GM23338 (cell line): ENCODE measurements around the gene KRTAP4-6. TPM values are rescaled to one million over a fixed set of nuclear protein-coding genes. Genes with fewer than 3 reads are reported as not detected.

Experiments
- ATAC-seq: fragments of 200-7000 bp; cut with Tn5 transposase; 3 replicates; pipeline ENCODE4 v1.9.1; 2020
- DNase-seq: peaks from one replicate; pipeline ENCODE4 v3.0.0-alpha.2; 2015; ENCODE audit warnings: low spot score
- H2AFZ ChIP-seq: fragments of 200-600 bp; sonication (generic); 2 replicates; pipeline ENCODE4 v1.8.0; 2016; ENCODE audit warnings: antibody characterized with exemption, mild to moderate bottlenecking, moderate library complexity
- H3F3A ChIP-seq: fragments of 200-600 bp; sonication (generic); replicated peaks from 2 replicates; pipeline ENCODE4 v1.8.0; 2017; ENCODE audit warnings: antibody characterized with exemption, mixed run types, low read depth
- H3K27ac ChIP-seq: fragments of 200-600 bp; sonication (generic); 2 replicates; pipeline ENCODE4 v1.6.1; 2016; ENCODE audit warnings: low read depth
- H3K27me3 ChIP-seq: fragments of 200-600 bp; sonication (generic); 2 replicates; pipeline ENCODE4 v1.8.0; 2016; ENCODE audit warnings: mild to moderate bottlenecking, mixed run types, moderate library complexity; ENCODE audit not compliant: insufficient read depth
- H3K36me3 ChIP-seq: fragments of 200-600 bp; sonication (generic); 2 replicates; pipeline ENCODE4 v1.8.0; 2016; ENCODE audit warnings: mild to moderate bottlenecking; ENCODE audit not compliant: insufficient read depth
- H3K4me1 ChIP-seq: fragments of 200-600 bp; sonication (generic); 2 replicates; pipeline ENCODE4 v1.8.0; 2016; ENCODE audit warnings: mild to moderate bottlenecking, moderate library complexity; ENCODE audit not compliant: insufficient read depth
- H3K4me2 ChIP-seq: fragments of 200-600 bp; sonication (generic); 2 replicates; pipeline ENCODE4 v1.7.1; 2017; ENCODE audit warnings: mixed run types
- H3K4me3 ChIP-seq: fragments of 200-600 bp; sonication (generic); 2 replicates; pipeline ENCODE4 v1.6.1; 2016; ENCODE audit warnings: mixed run types
- H3K79me2 ChIP-seq: fragments of 200-600 bp; sonication (generic); replicated peaks from 2 replicates; pipeline ENCODE4 v1.8.0; 2017; ENCODE audit warnings: mild to moderate bottlenecking; ENCODE audit not compliant: insufficient read depth
- H3K9me2 ChIP-seq: fragments of 200-600 bp; sonication (generic); 2 replicates; pipeline ENCODE4 v1.8.0; 2017; ENCODE audit not compliant: insufficient read depth
- H4K20me1 ChIP-seq: fragments of 200-600 bp; sonication (generic); replicated peaks from 2 replicates; pipeline ENCODE4 v1.8.0; 2017; ENCODE audit warnings: mild to moderate bottlenecking; ENCODE audit not compliant: insufficient read depth
- H3K27ac Mint-ChIP-seq: 2 replicates; pipeline ENCODE4 v1.8.0; 2020; ENCODE audit warnings: inconsistent platforms, mild to moderate bottlenecking, moderate library complexity, mixed read lengths
- H3K27me3 Mint-ChIP-seq: 3 replicates; pipeline ENCODE4 v1.8.0; 2022; ENCODE audit warnings: low read depth, mild to moderate bottlenecking, moderate library complexity, mixed read lengths, inconsistent platforms; ENCODE audit not compliant: insufficient read depth, poor library complexity
- H3K36me3 Mint-ChIP-seq: 3 replicates; pipeline ENCODE4 v1.8.0; 2021; ENCODE audit warnings: low read depth, mild to moderate bottlenecking, inconsistent platforms, moderate library complexity, mixed read lengths
- H3K4me1 Mint-ChIP-seq: 3 replicates; pipeline ENCODE4 v1.8.0; 2020; ENCODE audit warnings: mild to moderate bottlenecking, inconsistent platforms, mixed read lengths
- H3K4me3 Mint-ChIP-seq: 3 replicates; pipeline ENCODE4 v1.8.0; 2021; ENCODE audit warnings: moderate library complexity, mild to moderate bottlenecking, inconsistent platforms, mixed read lengths
- H3K9me3 Mint-ChIP-seq: 3 replicates; pipeline ENCODE4 v1.8.0; 2020; ENCODE audit warnings: moderate library complexity, mild to moderate bottlenecking, inconsistent platforms, mixed read lengths
- CREB1 ChIP-seq: fragments of 250-450 bp; sonication (Bioruptor Pico); IDR thresholded peaks from 2 replicates; pipeline ENCODE4 v1.5.0; 2020; ENCODE audit warnings: low read depth, mild to moderate bottlenecking, moderate library complexity
- CTCF ChIP-seq, 2 experiments: fragments of 200-600 bp in 1 of 2; sonication (generic) in 1 of 2; conservative IDR thresholded peaks; 2 replicates each; pipeline versions ENCODE4 v1.5.1 to v1.6.1; 2016 to 2017; ENCODE audit warnings: antibody characterized with exemption in 2 of 2, low read depth in 2 of 2, mild to moderate bottlenecking in 2 of 2, moderate library complexity in 1 of 2
- ETS1 ChIP-seq: IDR thresholded peaks from 2 replicates; pipeline ENCODE4 v1.6.1; 2016; ENCODE audit warnings: antibody characterized with exemption
- EZH2 ChIP-seq: fragments of 200-600 bp; sonication (generic); IDR thresholded peaks from one replicate; pipeline ENCODE4 v1.8.0; 2017; ENCODE audit warnings: antibody characterized with exemption, mild to moderate bottlenecking, low read depth; ENCODE audit not compliant: unreplicated experiment
- EZH2phosphoT487 ChIP-seq: fragments of 200-600 bp; sonication (generic); IDR thresholded peaks from one replicate; pipeline ENCODE4 v1.8.1; 2018; ENCODE audit warnings: antibody characterized with exemption; ENCODE audit not compliant: unreplicated experiment
- JUNB ChIP-seq: IDR thresholded peaks from one replicate; pipeline ENCODE4 v1.6.1; 2016; ENCODE audit warnings: antibody characterized with exemption; ENCODE audit not compliant: unreplicated experiment
- NANOG ChIP-seq: IDR thresholded peaks from 2 replicates; pipeline ENCODE4 v1.6.1; 2016; ENCODE audit warnings: antibody characterized with exemption, borderline replicate concordance
- POLR2AphosphoS5 ChIP-seq: IDR thresholded peaks from 2 replicates; pipeline ENCODE4 v1.6.1; 2016; ENCODE audit warnings: antibody characterized with exemption, low read depth
- REST ChIP-seq: IDR thresholded peaks from one replicate; pipeline ENCODE4 v1.6.1; 2018; ENCODE audit warnings: antibody characterized with exemption; ENCODE audit not compliant: unreplicated experiment
- STAT1 ChIP-seq: IDR thresholded peaks from one replicate; pipeline ENCODE4 v1.6.1; 2016; ENCODE audit warnings: antibody characterized with exemption; ENCODE audit not compliant: unreplicated experiment
- ZNF114 ChIP-seq: fragments of 250-450 bp; sonication (Bioruptor Pico); IDR thresholded peaks from 2 replicates; pipeline ENCODE4 v1.5.0; 2020; ENCODE audit warnings: mild to moderate bottlenecking, moderate library complexity
- ZNF331 ChIP-seq: fragments of 250-450 bp; sonication (Bioruptor Pico); IDR thresholded peaks from 2 replicates; pipeline ENCODE4 v1.5.0; 2020; ENCODE audit warnings: low read depth, mild to moderate bottlenecking, moderate library complexity
- polyA plus RNA-seq: library from polyadenylated mRNA; unstranded; fragments of >200 nt; fragmentation: Nextera tagmentation; extraction: Ambion mirVana; gene quantifications from 2 replicates; pipeline ENCODE4 v1.2.1, GENCODE V29; 2016
- total RNA-seq: library from RNA; depleted of rRNA; stranded (reverse); fragments of >200 nt; shearing (Covaris generic); gene quantifications from 2 replicates; pipeline ENCODE4 v1.2.3, GENCODE V29; 2014
- TF ChIP-seq, protein P1 (sequence below): fragments of 250-450 bp; sonication (Bioruptor Pico); IDR thresholded peaks from 2 replicates; pipeline ENCODE4 v1.5.0; 2020; ENCODE audit warnings: mild to moderate bottlenecking, moderate library complexity

KRTAP4-6 gene
- total and polyA plus RNA-seq, 2 experiments from 2014 or later: not detected

GRCh38 chr17:41126412-41126811 lies 13.9 kb downstream of the KRTAP4-6 start:
- Mint-ChIP-seq H3K4me3 (no peak overlapping the region), H3K36me3 (no peaks in the 10 kb centered on the region), H3K27me3 (peaks cover 5% of the 10 kb centered on the region), H3K9me3 (no peaks in the 10 kb centered on the region; the same call in 2 of the 3 replicates), H3K27ac (no peak overlapping the region), H3K4me1 (peaks cover 5% of the 10 kb centered on the region)
- no peaks in the 10 kb centered on the region for H3K4me1 ChIP-seq
- H2AFZ ChIP-seq: no peak overlapping the region
- no peak overlapping the region for H3K4me3 ChIP-seq
- no peaks in the 10 kb centered on the region for H3F3A ChIP-seq
- no peak overlapping the region for H3K27ac ChIP-seq
- no peaks in the 10 kb centered on the region for H3K9me2 ChIP-seq
- no peak for DNase-seq
- no peak overlapping the region for H3K4me2 ChIP-seq
- no peaks in the 10 kb centered on the region; the same call in 1 of the 2 replicates for H3K36me3 ChIP-seq
- no peaks in the 10 kb centered on the region for H3K79me2 ChIP-seq
- no peaks in the 10 kb centered on the region for H3K27me3 ChIP-seq
- H4K20me1 ChIP-seq: no peaks in the 10 kb centered on the region
- ATAC-seq: no peak
- TF ChIP-seq ZNF114 (CRISPR knock-in tag): no peak
- TF ChIP-seq NANOG: no peak
- no peak for TF ChIP-seq CTCF (conservative IDR thresholded peaks at IDR 0.05; ENCODE audit: low read depth in 2 of 2)
- TF ChIP-seq STAT1: no peak
- no peak for TF ChIP-seq CREB1 (CRISPR knock-in tag)
- TF ChIP-seq EZH2phosphoT487: no peak
- TF ChIP-seq ZNF331: no peak
- TF ChIP-seq EZH2: no peak
- TF ChIP-seq, protein P1, sequence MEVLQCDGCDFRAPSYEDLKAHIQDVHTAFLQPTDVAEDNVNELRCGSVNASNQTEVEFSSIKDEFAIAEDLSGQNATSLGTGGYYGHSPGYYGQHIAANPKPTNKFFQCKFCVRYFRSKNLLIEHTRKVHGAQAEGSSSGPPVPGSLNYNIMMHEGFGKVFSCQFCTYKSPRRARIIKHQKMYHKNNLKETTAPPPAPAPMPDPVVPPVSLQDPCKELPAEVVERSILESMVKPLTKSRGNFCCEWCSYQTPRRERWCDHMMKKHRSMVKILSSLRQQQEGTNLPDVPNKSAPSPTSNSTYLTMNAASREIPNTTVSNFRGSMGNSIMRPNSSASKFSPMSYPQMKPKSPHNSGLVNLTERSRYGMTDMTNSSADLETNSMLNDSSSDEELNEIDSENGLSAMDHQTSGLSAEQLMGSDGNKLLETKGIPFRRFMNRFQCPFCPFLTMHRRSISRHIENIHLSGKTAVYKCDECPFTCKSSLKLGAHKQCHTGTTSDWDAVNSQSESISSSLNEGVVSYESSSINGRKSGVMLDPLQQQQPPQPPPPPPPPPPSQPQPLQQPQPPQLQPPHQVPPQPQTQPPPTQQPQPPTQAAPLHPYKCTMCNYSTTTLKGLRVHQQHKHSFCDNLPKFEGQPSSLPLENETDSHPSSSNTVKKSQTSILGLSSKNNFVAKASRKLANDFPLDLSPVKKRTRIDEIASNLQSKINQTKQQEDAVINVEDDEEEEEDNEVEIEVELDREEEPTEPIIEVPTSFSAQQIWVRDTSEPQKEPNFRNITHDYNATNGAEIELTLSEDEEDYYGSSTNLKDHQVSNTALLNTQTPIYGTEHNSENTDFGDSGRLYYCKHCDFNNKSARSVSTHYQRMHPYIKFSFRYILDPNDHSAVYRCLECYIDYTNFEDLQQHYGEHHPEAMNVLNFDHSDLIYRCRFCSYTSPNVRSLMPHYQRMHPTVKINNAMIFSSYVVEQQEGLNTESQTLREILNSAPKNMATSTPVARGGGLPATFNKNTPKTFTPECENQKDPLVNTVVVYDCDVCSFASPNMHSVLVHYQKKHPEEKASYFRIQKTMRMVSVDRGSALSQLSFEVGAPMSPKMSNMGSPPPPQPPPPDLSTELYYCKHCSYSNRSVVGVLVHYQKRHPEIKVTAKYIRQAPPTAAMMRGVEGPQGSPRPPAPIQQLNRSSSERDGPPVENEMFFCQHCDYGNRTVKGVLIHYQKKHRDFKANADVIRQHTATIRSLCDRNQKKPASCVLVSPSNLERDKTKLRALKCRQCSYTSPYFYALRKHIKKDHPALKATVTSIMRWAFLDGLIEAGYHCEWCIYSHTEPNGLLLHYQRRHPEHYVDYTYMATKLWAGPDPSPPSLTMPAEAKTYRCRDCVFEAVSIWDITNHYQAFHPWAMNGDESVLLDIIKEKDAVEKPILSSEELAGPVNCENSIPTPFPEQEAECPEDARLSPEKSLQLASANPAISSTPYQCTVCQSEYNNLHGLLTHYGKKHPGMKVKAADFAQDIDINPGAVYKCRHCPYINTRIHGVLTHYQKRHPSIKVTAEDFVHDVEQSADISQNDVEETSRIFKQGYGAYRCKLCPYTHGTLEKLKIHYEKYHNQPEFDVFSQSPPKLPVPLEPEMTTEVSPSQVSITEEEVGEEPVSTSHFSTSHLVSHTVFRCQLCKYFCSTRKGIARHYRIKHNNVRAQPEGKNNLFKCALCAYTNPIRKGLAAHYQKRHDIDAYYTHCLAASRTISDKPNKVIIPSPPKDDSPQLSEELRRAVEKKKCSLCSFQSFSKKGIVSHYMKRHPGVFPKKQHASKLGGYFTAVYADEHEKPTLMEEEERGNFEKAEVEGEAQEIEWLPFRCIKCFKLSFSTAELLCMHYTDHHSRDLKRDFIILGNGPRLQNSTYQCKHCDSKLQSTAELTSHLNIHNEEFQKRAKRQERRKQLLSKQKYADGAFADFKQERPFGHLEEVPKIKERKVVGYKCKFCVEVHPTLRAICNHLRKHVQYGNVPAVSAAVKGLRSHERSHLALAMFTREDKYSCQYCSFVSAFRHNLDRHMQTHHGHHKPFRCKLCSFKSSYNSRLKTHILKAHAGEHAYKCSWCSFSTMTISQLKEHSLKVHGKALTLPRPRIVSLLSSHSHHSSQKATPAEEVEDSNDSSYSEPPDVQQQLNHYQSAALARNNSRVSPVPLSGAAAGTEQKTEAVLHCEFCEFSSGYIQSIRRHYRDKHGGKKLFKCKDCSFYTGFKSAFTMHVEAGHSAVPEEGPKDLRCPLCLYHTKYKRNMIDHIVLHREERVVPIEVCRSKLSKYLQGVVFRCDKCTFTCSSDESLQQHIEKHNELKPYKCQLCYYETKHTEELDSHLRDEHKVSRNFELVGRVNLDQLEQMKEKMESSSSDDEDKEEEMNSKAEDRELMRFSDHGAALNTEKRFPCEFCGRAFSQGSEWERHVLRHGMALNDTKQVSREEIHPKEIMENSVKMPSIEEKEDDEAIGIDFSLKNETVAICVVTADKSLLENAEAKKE (CRISPR knock-in tag): no peak
- TF ChIP-seq JUNB: no peak
- no peak for TF ChIP-seq ETS1
- no peak for TF ChIP-seq REST
- no peak for TF ChIP-seq POLR2AphosphoS5
